Hepatocyte (in vitro differentiated cells): ENCODE measurements around the gene CD300A. TPM values are rescaled to one million over a fixed set of nuclear protein-coding genes. Genes with fewer than 3 reads are reported as not detected.

ENCODE experiments used
- DNase-seq: peaks from one replicate; pipeline ENCODE4 v3.0.0-alpha.2; 2016; ENCODE audit warnings: low spot score
- H2AFZ ChIP-seq: fragments of 200-600 bp; sonication (generic); 2 replicates; pipeline ENCODE4 v1.6.0; 2016; ENCODE audit warnings: antibody characterized with exemption, mild to moderate bottlenecking
- H3K27ac ChIP-seq: fragments of 200-600 bp; sonication (generic); 2 replicates; pipeline ENCODE4 v1.5.1; 2016; ENCODE audit warnings: mild to moderate bottlenecking
- H3K27me3 ChIP-seq: fragments of 200-600 bp; sonication (generic); 2 replicates; pipeline ENCODE4 v1.6.1; 2016
- H3K36me3 ChIP-seq: fragments of 200-600 bp; sonication (generic); replicated peaks from 2 replicates; pipeline ENCODE4 v1.5.1; 2016; ENCODE audit warnings: low read depth; ENCODE audit not compliant: insufficient read depth
- H3K4me1 ChIP-seq: fragments of 200-600 bp; sonication (generic); 2 replicates; pipeline ENCODE4 v1.5.1; 2016; ENCODE audit warnings: mild to moderate bottlenecking, moderate library complexity; ENCODE audit not compliant: insufficient read depth
- H3K4me2 ChIP-seq: fragments of 200-600 bp; sonication (generic); 2 replicates; pipeline ENCODE4 v1.6.0; 2016
- H3K4me3 ChIP-seq: fragments of 200-600 bp; sonication (generic); 2 replicates; pipeline ENCODE4 v1.5.1; 2016; ENCODE audit warnings: mild to moderate bottlenecking
- H3K79me2 ChIP-seq: fragments of 200-600 bp; sonication (generic); 2 replicates; pipeline ENCODE4 v1.6.0; 2017; ENCODE audit warnings: mild to moderate bottlenecking
- H3K9me2 ChIP-seq: fragments of 200-600 bp; sonication (generic); replicated peaks from 2 replicates; pipeline ENCODE4 v1.6.0; 2017; ENCODE audit warnings: mild to moderate bottlenecking; ENCODE audit not compliant: insufficient read depth
- H3K9me3 ChIP-seq: fragments of 200-600 bp; sonication (generic); 2 replicates; pipeline ENCODE4 v1.5.1; 2016; ENCODE audit warnings: low read depth, mild to moderate bottlenecking
- H4K20me1 ChIP-seq: fragments of 200-600 bp; sonication (generic); 2 replicates; pipeline ENCODE4 v1.6.0; 2016; ENCODE audit warnings: mild to moderate bottlenecking; ENCODE audit not compliant: insufficient read depth, poor library complexity, severe bottlenecking
- CTCF ChIP-seq: fragments of 200-600 bp; sonication (generic); IDR thresholded peaks from 2 replicates; pipeline ENCODE4 v1.5.1; 2016; ENCODE audit warnings: antibody characterized with exemption, mild to moderate bottlenecking; ENCODE audit not compliant: poor library complexity
- EZH2 ChIP-seq: fragments of 200-600 bp; sonication (generic); IDR thresholded peaks from 2 replicates; pipeline ENCODE4 v1.6.1; 2016; ENCODE audit warnings: antibody characterized with exemption, mild to moderate bottlenecking, borderline replicate concordance
- EZH2phosphoT487 ChIP-seq: fragments of 200-600 bp; sonication (generic); IDR thresholded peaks from one replicate; pipeline ENCODE4 v1.6.1; 2018; ENCODE audit warnings: antibody characterized with exemption, mild to moderate bottlenecking, low read depth, moderate library complexity; ENCODE audit not compliant: unreplicated experiment, severe bottlenecking
- WGBS: methylation state at CpG from one replicate; pipeline ENCODE4 v1.1.6; 2016; ENCODE audit warnings: low lambda C conversion rate; ENCODE audit errors: missing lambda C conversion rate; 5-methylcytosine and 5-hydroxymethylcytosine counted together
- polyA plus RNA-seq: library from polyadenylated mRNA; unstranded; fragments of >200 nt; fragmentation: Nextera tagmentation; extraction: Ambion mirVana; gene quantifications from 2 replicates; pipeline ENCODE4 v1.2.1, GENCODE V29; 2016
- total RNA-seq: library from RNA; depleted of rRNA; stranded (reverse); fragments of >200 nt; gene quantifications from 2 replicates; pipeline ENCODE4 v1.2.3, GENCODE V29; 2014

The CD300A gene
- total and polyA plus RNA-seq, 2 experiments from 2014 or later, result 0.22 to 1.1 TPM

DNA sequence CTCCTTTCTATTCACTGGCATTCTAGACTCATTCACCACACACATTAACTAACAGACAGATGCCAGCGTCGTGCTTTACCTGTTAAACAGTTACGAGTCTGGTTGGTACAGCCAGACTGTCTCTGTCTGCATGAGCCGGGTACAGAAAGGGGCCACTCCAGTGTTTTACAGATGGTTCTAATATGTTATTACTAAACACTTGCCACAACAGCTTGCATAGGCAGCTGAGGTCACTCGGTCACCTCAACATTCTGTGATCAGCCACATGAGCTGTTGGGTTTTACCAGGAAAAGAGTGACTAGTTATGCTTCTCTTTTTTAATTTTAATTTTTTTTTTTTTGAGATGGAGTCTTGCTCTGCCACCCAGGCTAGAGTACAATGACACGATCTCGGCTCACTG is 25.2 kb downstream of the CD300A start:
- Histone ChIP-seq H4K20me1 (no peaks in the 10 kb centered on the region), H3K9me3 (no peaks in the 10 kb centered on the region), H2AFZ (no peak overlapping the region), H3K27ac (no peak overlapping the region), H3K4me2 (no peak overlapping the region), H3K36me3 (no peaks in the 10 kb centered on the region), H3K4me3 (no peak overlapping the region), H3K79me2 (no peaks in the 10 kb centered on the region), H3K9me2 (no peaks in the 10 kb centered on the region), H3K4me1 (no peaks in the 10 kb centered on the region), H3K27me3 (no peaks in the 10 kb centered on the region)
- TF ChIP-seq EZH2, result no peak
- TF ChIP-seq EZH2phosphoT487, result no peak
- TF ChIP-seq CTCF, result no peak
- 73% methylated on average over 7 of the region's 7 CpGs for WGBS
- no peak for DNase-seq

GRCh38 chr17:74493331-74493833 is 26.9 kb downstream of the CD300A start:
- 41% methylated on average over 11 of the region's 11 CpGs for WGBS

DNA sequence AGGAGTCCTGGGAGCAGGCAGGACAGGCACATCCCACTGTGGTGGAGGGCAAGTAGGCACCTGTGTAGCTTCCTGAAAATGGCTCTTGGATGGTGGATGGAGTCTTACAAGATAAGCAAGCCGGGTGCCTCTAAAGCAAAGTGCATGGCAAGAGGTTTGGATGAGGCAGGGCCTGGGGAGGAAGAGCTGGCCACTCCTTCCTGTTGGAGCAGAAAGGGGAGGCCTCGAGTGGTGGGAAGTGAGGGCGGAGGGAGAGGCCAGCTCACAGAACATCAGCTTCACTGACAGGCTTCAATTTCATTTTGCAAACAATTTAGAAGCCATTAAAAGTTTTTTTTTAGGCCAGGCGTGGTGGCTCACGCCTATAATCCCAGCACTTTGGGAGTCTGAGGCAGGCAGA is 31.0 kb downstream of the CD300A start:
- Histone ChIP-seq H3K4me1 (no peaks in the 10 kb centered on the region), H3K79me2 (no peaks in the 10 kb centered on the region), H3K27me3 (no peaks in the 10 kb centered on the region), H2AFZ (no peak overlapping the region), H3K27ac (no peak overlapping the region), H4K20me1 (no peaks in the 10 kb centered on the region), H3K4me3 (no peak overlapping the region), H3K9me2 (no peaks in the 10 kb centered on the region), H3K36me3 (no peaks in the 10 kb centered on the region), H3K9me3 (no peaks in the 10 kb centered on the region), H3K4me2 (no peak overlapping the region)
- no peak for TF ChIP-seq CTCF
- no peak for TF ChIP-seq EZH2
- no peak for TF ChIP-seq EZH2phosphoT487
- WGBS, result 83% methylated on average over 5 of the region's 5 CpGs
- DNase-seq, result no peak

More at GRCh38 chr17:74493331-74493833, 26.9 kb downstream of the CD300A start:
- no peak overlapping the region for H3K4me3 ChIP-seq
- no peaks in the 10 kb centered on the region for H3K27me3 ChIP-seq
- no peak overlapping the region for H3K4me2 ChIP-seq
- no peak overlapping the region for H2AFZ ChIP-seq
- H3K79me2 ChIP-seq, result no peaks in the 10 kb centered on the region
- H3K9me3 ChIP-seq, result no peaks in the 10 kb centered on the region
- H3K27ac ChIP-seq, result no peak overlapping the region
- DNase-seq, result peak; percentile 83
- no peaks in the 10 kb centered on the region for H3K9me2 ChIP-seq
- H3K4me1 ChIP-seq, result no peaks in the 10 kb centered on the region
- H3K36me3 ChIP-seq, result no peaks in the 10 kb centered on the region
- peak; percentile 83 for TF ChIP-seq CTCF
- no peak for TF ChIP-seq EZH2phosphoT487
- TF ChIP-seq EZH2, result no peak
- no peaks in the 10 kb centered on the region for H4K20me1 ChIP-seq

DNA sequence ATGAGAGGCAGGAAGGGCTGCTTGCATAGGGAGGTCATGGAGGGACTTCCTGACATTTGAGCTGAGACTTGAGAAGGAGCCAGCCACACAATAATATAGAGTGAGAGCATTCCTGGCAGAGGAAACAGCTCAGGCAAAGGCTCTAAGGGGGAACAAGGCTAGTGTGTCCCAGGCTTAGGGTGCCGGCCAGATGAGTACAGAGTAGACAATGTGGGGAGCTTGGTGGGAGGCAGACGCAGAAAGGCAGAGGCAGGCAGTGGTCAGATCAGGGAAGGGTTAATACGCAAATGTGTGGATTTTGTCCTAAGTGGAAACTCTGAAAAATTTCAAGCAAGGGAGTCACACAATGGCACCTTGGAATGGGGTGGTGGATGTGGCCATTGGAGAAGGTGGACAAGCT is 33.6 kb downstream of the CD300A start:
- H2AFZ ChIP-seq, result no peak overlapping the region
- H3K36me3 ChIP-seq, result no peaks in the 10 kb centered on the region
- no peaks in the 10 kb centered on the region for H3K9me2 ChIP-seq
- H3K4me2 ChIP-seq, result no peak overlapping the region
- 88% methylated on average over 3 of the region's 3 CpGs for WGBS
- no peaks in the 10 kb centered on the region for H3K9me3 ChIP-seq
- no peak for DNase-seq
- H4K20me1 ChIP-seq, result no peaks in the 10 kb centered on the region
- no peak overlapping the region for H3K4me3 ChIP-seq
- H3K4me1 ChIP-seq, result no peaks in the 10 kb centered on the region
- TF ChIP-seq EZH2, result no peak
- no peak for TF ChIP-seq CTCF
- no peak for TF ChIP-seq EZH2phosphoT487
- H3K27ac ChIP-seq, result no peak overlapping the region
- no peaks in the 10 kb centered on the region for H3K79me2 ChIP-seq
- H3K27me3 ChIP-seq, result no peaks in the 10 kb centered on the region
